Endothelial cell of umbilical vein (primary cell): ENCODE data around the gene C3orf33. TPM values are rescaled to one million over a fixed set of nuclear protein-coding genes. Genes with fewer than 3 reads are reported as not detected.

Experiments
- BruUV-seq: library from RNA; stranded (reverse); fragments of 400-500 nt; replicated peaks from 2 replicates; lab custom pipeline; 2021; lab: Mats Ljungman, UMichigan
- CTCF ChIA-PET: fragments of 300-600, 350-600 bp; sonication (Branson Sonifier 250); formaldehyde crosslinking; loops from one replicate; lab custom pipeline; 2021; ENCODE audit warnings: antibody characterized with exemption, inconsistent platforms; lab: Charles Lee
- POLR2A ChIA-PET: fragments of 300-600, 350-600 bp; sonication (Branson Sonifier 250); formaldehyde crosslinking; loops from one replicate; lab custom pipeline; 2021; ENCODE audit warnings: antibody characterized with exemption, inconsistent platforms; lab: Charles Lee
- DNase-seq: peaks from one replicate; pipeline ENCODE4 v3.0.0-alpha.2; 2011; ENCODE audit warnings: low read depth, low spot score
- FAIRE-seq: peaks from 2 replicates; lab custom pipeline; 2011; peaks lifted over from hg19 to GRCh38; lab: Jason Lieb, UNC
- H2AFZ ChIP-seq: 2 replicates; pipeline ENCODE4 v1.6.0; 2012; ENCODE audit warnings: low read depth, low read length, control low read depth, inconsistent platforms
- H3K27ac ChIP-seq: 2 replicates; pipeline ENCODE4 v1.5.1; 2011; ENCODE audit warnings: low read depth, mild to moderate bottlenecking, control low read depth, low read length, moderate library complexity; ENCODE audit not compliant: insufficient read depth
- H3K27me3 ChIP-seq, 2 experiments: 2 replicates each; pipeline versions ENCODE4 v1.6.0 to v1.6.1; 2011; ENCODE audit warnings: low read length in 2 of 2, mixed read lengths in 1 of 2; ENCODE audit not compliant: control insufficient read depth in 2 of 2, insufficient read depth in 2 of 2
- H3K36me3 ChIP-seq, 2 experiments: 2 replicates in 1 of 2; 3 replicates in 1 of 2; pipeline ENCODE4 v1.5.1; 2011; ENCODE audit warnings: low read length in 2 of 2, mild to moderate bottlenecking in 1 of 2, moderate library complexity in 1 of 2; ENCODE audit not compliant: control insufficient read depth in 2 of 2, insufficient read depth in 2 of 2; ENCODE audit errors: extremely low read depth in 1 of 2
- H3K4me1 ChIP-seq: 3 replicates; pipeline ENCODE4 v1.5.1; 2011; ENCODE audit warnings: mild to moderate bottlenecking, low read length; ENCODE audit not compliant: control insufficient read depth, insufficient read depth; ENCODE audit errors: extremely low read depth
- H3K4me2 ChIP-seq: 2 replicates; pipeline ENCODE4 v1.6.1; 2011; ENCODE audit warnings: low read length, control low read depth, mixed read lengths; ENCODE audit not compliant: insufficient read depth
- H3K4me3 ChIP-seq, 3 experiments: fragments of 200-600 bp in 1 of 3; sonication (generic), shearing (Covaris generic) in 1 of 3; replicated peaks in 1 of 3; 2 replicates each; pipeline ENCODE4 v1.5.1; 2011 to 2016; ENCODE audit warnings: control low read depth in 3 of 3, low read length in 3 of 3, mild to moderate bottlenecking in 2 of 3, inconsistent platforms in 1 of 3, low read depth in 1 of 3, moderate library complexity in 1 of 3; ENCODE audit not compliant: insufficient read depth in 1 of 3
- H3K79me2 ChIP-seq: 2 replicates; pipeline ENCODE4 v1.6.0; 2012; ENCODE audit warnings: low read length, inconsistent platforms; ENCODE audit not compliant: control insufficient read depth, insufficient read depth
- H3K9ac ChIP-seq: replicated peaks from 2 replicates; pipeline ENCODE3; 2011; ENCODE audit warnings: low read length, control low read depth; ENCODE audit not compliant: insufficient read depth; ENCODE audit errors: extremely low read depth
- H3K9me1 ChIP-seq: replicated peaks from 3 replicates; pipeline ENCODE4 v1.6.0; 2011; ENCODE audit warnings: mild to moderate bottlenecking, low read length; ENCODE audit not compliant: control insufficient read depth, insufficient read depth; ENCODE audit errors: extremely low read depth
- H3K9me3 ChIP-seq: replicated peaks from 2 replicates; pipeline ENCODE4 v1.5.1; 2012; ENCODE audit warnings: low read length, inconsistent platforms; ENCODE audit not compliant: control insufficient read depth, insufficient read depth
- H4K20me1 ChIP-seq: replicated peaks from 2 replicates; pipeline ENCODE3; 2011; ENCODE audit warnings: mild to moderate bottlenecking, low read length; ENCODE audit not compliant: control insufficient read depth, insufficient read depth; ENCODE audit errors: extremely low read depth
- EZH2 ChIP-seq: IDR thresholded peaks from 2 replicates; pipeline ENCODE4 v1.6.1; 2012; ENCODE audit warnings: borderline replicate concordance, low read depth, mild to moderate bottlenecking, moderate library complexity, low read length, inconsistent platforms; ENCODE audit not compliant: severe bottlenecking
- FOS ChIP-seq: IDR thresholded peaks from 2 replicates; pipeline ENCODE4 v1.6.1; 2011; ENCODE audit warnings: mild to moderate bottlenecking, low read length, moderate library complexity, borderline replicate concordance; ENCODE audit not compliant: insufficient read depth
- GATA2 ChIP-seq: IDR thresholded peaks from 2 replicates; pipeline ENCODE4 v1.7.0; 2011; ENCODE audit warnings: low read depth, mild to moderate bottlenecking, moderate library complexity, mixed read lengths, low read length; ENCODE audit not compliant: insufficient read length, insufficient read depth
- JUN ChIP-seq: IDR thresholded peaks from 2 replicates; pipeline ENCODE4 v1.6.1; 2011; ENCODE audit warnings: borderline replicate concordance, low read depth; ENCODE audit not compliant: insufficient read length, insufficient read depth
- MYC ChIP-seq: IDR thresholded peaks from one replicate; pipeline ENCODE4 v1.6.1; 2011; ENCODE audit warnings: mild to moderate bottlenecking, low read depth, low read length
- POLR2A ChIP-seq: IDR thresholded peaks from 2 replicates; pipeline ENCODE4 v1.6.1; 2012; ENCODE audit warnings: low read depth, mild to moderate bottlenecking, control low read depth, low read length
- POLR2AphosphoS5 ChIP-seq: IDR thresholded peaks from 2 replicates; pipeline ENCODE4 v1.6.1; 2012; ENCODE audit warnings: low read depth, mild to moderate bottlenecking, control low read depth, low read length, moderate library complexity; ENCODE audit not compliant: insufficient read depth
- dilution Hi-C: fragments of 300-500 bp; cut with MboI; formaldehyde crosslinking; loops from one replicate; pipeline ENCODE4 v1.15.0; 2019; ENCODE audit warnings: low sequenced_read_pairs; ENCODE audit not compliant: extremely low pct_ligation_motif_present
- intact Hi-C: fragments of 100-400 bp; cut with micrococcal nuclease; formaldehyde crosslinking; loops from one replicate; pipeline ENCODE4 v1.10.0; 2022
- polyA plus RNA-seq, 4 experiments: library from polyadenylated mRNA; depleted of rRNA in 3 of 4; stranded (reverse) in 3 of 4; unstranded in 1 of 4; fragments of >200 nt; gene quantifications; 2 replicates each; pipeline versions ENCODE4 v1.2.1 to v1.2.3, GENCODE V29; 2011 to 2012; ENCODE audit warnings: missing spikeins in 1 of 4
- total RNA-seq: library from RNA; stranded (reverse); gene quantifications from 2 replicates; pipeline ENCODE4 v1.2.3, GENCODE V29; 2021
- TF ChIP-seq, protein P1 (sequence below): IDR thresholded peaks from 2 replicates; pipeline ENCODE4 v1.6.1; 2011; ENCODE audit not compliant: insufficient read depth, insufficient read length
- TF ChIP-seq, protein P2 (sequence below), 2 donors: IDR thresholded peaks; 1 replicate in 1 of 2; 2 replicates in 1 of 2; pipeline ENCODE4 v1.5.1; 2011; ENCODE audit warnings: low read length in 2 of 2, mild to moderate bottlenecking in 2 of 2, moderate library complexity in 2 of 2, control low read depth in 1 of 2, inconsistent platforms in 1 of 2, low read depth in 1 of 2; ENCODE audit not compliant: insufficient read depth in 1 of 2; ENCODE audit errors: extremely low read depth in 1 of 2

Gene C3orf33
- total and polyA plus RNA-seq, 2 donors (not counting 3 experiments of a cell fraction or from before 2014, with no cell fraction given) = 1.7 to 2.3 TPM

DNA sequence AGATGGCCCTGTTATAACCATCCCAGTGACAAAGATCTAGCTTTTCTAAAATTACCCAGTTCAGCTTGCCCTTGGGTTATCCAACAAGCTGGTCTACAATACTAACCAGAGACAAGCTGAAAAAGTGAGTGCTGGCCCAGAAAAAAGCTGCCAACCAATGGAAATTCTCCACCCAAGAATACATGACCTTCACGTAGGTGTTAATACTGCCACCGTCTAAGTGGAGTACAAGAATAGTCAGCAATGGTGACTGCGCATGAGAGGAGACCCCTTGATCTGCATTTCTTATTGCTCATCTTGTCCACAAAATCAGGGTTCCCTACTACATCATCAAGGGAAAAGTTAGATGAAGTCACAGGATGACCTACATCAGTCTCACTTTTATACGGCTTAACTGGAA lies 45.4 kb downstream of the C3orf33 start:
- FAIRE-seq = no peak
- no peak for DNase-seq
- ChIA-PET POLR2A (no interaction called here), CTCF (interaction anchor here (1.2 to 2.1 kb wide), 3 partner anchors 8 to 46 kb away, joined by 3 to 11 read pairs (median 6); partner anchors contain the start of gene C3orf33)
- H3K36me3 ChIP-seq = no peaks in the 10 kb centered on the region
- no peak for TF ChIP-seq POLR2A
- TF ChIP-seq FOS = no peak
- TF ChIP-seq EZH2 = no peak
- no peak for TF ChIP-seq GATA2
- TF ChIP-seq, protein P1, sequence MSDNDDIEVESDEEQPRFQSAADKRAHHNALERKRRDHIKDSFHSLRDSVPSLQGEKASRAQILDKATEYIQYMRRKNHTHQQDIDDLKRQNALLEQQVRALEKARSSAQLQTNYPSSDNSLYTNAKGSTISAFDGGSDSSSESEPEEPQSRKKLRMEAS = no peak
- TF ChIP-seq MYC = no peak
- dilution Hi-C loops = no loop called here
- no peaks in the 10 kb centered on the region for H3K79me2 ChIP-seq
- no peaks in the 10 kb centered on the region for H3K4me1 ChIP-seq
- no TSS peak for BruUV-seq
- intact Hi-C loops = no loop called here
- H3K27me3 ChIP-seq = no peaks in the 10 kb centered on the region
- no peaks in the 10 kb centered on the region for H3K9me3 ChIP-seq
- no peak overlapping the region for H3K9ac ChIP-seq
- H2AFZ ChIP-seq = no peak overlapping the region
- H4K20me1 ChIP-seq = no peaks in the 10 kb centered on the region
- H3K9me1 ChIP-seq = no peaks in the 10 kb centered on the region
- no peak overlapping the region for H3K4me2 ChIP-seq
- no peak overlapping the region for H3K27ac ChIP-seq
- no peak overlapping the region for H3K4me3 ChIP-seq

DNA sequence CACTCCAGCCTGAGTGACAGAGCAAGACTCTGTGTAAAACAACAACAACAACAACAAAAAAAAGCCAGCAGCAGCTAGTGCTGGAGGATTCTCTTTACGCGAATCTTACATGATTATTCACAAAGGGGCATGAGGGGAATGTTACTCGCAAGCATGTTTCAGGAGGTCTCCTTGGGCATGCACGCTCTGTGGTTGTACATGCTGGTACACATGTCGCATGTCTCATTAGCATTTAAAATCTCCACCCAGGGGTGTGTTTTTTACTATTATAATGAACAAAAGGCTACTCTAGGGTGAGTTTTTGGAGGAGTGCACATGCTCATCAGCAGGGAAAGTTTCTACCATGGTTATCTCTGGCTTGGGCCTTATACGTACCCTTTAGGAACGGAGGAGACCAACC lies 48.5 kb downstream of the C3orf33 start:
- no TSS peak for BruUV-seq
- Histone ChIP-seq H2AFZ (no peak overlapping the region), H3K27me3 (no peaks in the 10 kb centered on the region), H3K36me3 (no peaks in the 10 kb centered on the region), H4K20me1 (no peaks in the 10 kb centered on the region), H3K4me3 (no peak overlapping the region), H3K79me2 (no peaks in the 10 kb centered on the region), H3K4me2 (no peak overlapping the region), H3K9me3 (no peaks in the 10 kb centered on the region), H3K9me1 (no peaks in the 10 kb centered on the region), H3K9ac (no peak overlapping the region), H3K4me1 (no peaks in the 10 kb centered on the region), H3K27ac (no peak overlapping the region)
- FAIRE-seq (no peak), DNase-seq (no peak)
- TF ChIP-seq, protein P2, sequence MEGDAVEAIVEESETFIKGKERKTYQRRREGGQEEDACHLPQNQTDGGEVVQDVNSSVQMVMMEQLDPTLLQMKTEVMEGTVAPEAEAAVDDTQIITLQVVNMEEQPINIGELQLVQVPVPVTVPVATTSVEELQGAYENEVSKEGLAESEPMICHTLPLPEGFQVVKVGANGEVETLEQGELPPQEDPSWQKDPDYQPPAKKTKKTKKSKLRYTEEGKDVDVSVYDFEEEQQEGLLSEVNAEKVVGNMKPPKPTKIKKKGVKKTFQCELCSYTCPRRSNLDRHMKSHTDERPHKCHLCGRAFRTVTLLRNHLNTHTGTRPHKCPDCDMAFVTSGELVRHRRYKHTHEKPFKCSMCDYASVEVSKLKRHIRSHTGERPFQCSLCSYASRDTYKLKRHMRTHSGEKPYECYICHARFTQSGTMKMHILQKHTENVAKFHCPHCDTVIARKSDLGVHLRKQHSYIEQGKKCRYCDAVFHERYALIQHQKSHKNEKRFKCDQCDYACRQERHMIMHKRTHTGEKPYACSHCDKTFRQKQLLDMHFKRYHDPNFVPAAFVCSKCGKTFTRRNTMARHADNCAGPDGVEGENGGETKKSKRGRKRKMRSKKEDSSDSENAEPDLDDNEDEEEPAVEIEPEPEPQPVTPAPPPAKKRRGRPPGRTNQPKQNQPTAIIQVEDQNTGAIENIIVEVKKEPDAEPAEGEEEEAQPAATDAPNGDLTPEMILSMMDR (IDR thresholded peaks at IDR 0.05; ENCODE audit: extremely low read depth in 1 of 2, insufficient read depth in 1 of 2, low read depth in 1 of 2, low read length in 2 of 2) = no peak
- TF ChIP-seq POLR2A = no peak
- TF ChIP-seq EZH2 = no peak
- TF ChIP-seq FOS = no peak
- TF ChIP-seq, protein P1 = no peak
- no peak for TF ChIP-seq GATA2
- no peak for TF ChIP-seq POLR2AphosphoS5
- TF ChIP-seq JUN = no peak
- no peak for TF ChIP-seq MYC
- intact Hi-C loops (no loop called here), dilution Hi-C loops (no loop called here)
- ChIA-PET CTCF (interaction anchor here (1.0 to 1.9 kb wide), 3 partner anchors 41 to 56 kb away, joined by 3 to 10 read pairs (median 3); partner anchors contain the start of gene C3orf33), POLR2A (no interaction called here)
